Effector CD8-positive, alpha-beta T cell (primary cell): Measurements from ENCODE around the gene NAV2.
A peak's percentile ranks its signal among the peaks of the same experiment; 100 is the strongest.

Experiments used
- DNase-seq: peaks from one replicate; lab custom pipeline; 2025; lab: John Stamatoyannopoulos, UW
- total RNA-seq, 4 experiments: gene quantifications; one replicate each; lab custom pipeline; 2026; lab: John Stamatoyannopoulos, UW

NAV2 gene, protein sequence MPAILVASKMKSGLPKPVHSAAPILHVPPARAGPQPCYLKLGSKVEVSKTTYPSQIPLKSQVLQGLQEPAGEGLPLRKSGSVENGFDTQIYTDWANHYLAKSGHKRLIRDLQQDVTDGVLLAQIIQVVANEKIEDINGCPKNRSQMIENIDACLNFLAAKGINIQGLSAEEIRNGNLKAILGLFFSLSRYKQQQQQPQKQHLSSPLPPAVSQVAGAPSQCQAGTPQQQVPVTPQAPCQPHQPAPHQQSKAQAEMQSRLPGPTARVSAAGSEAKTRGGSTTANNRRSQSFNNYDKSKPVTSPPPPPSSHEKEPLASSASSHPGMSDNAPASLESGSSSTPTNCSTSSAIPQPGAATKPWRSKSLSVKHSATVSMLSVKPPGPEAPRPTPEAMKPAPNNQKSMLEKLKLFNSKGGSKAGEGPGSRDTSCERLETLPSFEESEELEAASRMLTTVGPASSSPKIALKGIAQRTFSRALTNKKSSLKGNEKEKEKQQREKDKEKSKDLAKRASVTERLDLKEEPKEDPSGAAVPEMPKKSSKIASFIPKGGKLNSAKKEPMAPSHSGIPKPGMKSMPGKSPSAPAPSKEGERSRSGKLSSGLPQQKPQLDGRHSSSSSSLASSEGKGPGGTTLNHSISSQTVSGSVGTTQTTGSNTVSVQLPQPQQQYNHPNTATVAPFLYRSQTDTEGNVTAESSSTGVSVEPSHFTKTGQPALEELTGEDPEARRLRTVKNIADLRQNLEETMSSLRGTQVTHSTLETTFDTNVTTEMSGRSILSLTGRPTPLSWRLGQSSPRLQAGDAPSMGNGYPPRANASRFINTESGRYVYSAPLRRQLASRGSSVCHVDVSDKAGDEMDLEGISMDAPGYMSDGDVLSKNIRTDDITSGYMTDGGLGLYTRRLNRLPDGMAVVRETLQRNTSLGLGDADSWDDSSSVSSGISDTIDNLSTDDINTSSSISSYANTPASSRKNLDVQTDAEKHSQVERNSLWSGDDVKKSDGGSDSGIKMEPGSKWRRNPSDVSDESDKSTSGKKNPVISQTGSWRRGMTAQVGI (N-terminal part only)
- 3.1 to 15.6 (median 9.7) reads per million in 4 experiments for total RNA-seq

DNA sequence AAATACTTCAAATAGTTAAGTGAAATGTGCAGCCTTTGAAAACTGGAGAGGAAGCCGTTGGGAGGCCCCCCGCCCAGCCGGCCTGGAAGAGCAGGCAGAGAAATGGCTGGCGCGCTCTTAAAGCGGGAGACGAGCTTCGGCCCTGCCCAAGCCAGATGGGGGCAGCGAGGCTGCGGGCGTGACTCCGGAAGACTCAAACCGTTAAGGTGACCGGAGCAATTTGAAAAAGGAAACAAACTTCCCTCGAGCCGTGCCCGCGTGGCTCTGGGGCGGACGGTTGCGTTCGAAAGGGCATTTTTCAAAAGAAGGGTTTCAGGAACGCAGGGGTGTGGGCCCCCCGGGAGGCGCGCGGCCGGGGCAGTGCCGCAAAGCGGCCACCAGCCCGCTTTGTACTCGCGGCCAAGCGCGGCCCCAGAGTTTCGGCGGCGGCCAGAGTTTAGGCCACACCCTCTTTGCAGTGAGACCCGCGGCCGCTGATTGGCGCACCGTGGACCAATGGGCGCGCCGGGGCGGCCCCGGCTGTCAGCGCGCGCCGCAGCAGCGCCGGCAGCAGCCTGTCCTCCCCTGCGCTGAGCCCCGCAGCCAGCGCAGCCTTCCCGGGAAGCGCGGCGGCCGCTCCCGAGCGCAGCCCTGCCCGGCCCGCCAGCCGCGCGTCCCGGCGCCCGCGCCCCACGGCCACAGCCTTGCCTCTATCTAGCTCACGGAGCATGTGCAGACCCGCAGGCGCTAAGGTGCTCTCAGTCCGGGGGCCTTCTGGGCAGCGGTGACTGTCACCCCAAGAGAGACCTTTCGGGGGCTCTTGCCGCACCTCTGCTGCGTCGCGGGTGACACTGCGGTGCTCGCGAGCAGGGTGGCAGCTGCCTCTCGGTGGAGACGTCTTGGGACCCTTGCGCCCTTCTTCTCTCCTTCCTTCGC lies at the start of gene NAV2:
Gene NAV2, plus strand, starts transcription at position 557 of the 915 bp plus-strand sequence. CDS start 859 bp downstream, outside the sequence.
- peak; percentile 60 for DNase-seq

DNA sequence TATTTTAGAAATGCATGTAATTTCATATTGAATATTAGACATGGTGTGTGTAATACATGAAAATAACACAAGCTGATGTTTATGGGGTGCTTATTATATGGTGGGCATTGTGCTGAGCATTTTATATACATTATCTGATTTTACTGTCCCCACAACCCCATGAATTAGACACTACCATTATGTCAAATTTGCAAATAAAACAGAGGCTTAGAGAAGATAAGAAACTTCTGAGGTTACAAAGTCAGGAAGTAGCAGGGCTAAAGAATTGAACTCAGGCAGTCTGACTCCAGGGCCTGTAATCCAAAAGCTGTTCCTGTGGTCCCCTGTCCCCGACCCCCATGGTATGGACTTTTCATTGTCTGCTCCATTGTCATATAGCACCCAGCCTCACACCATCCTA lies 49.4 kb upstream of the NAV2 start:
- no peak for DNase-seq

DNA sequence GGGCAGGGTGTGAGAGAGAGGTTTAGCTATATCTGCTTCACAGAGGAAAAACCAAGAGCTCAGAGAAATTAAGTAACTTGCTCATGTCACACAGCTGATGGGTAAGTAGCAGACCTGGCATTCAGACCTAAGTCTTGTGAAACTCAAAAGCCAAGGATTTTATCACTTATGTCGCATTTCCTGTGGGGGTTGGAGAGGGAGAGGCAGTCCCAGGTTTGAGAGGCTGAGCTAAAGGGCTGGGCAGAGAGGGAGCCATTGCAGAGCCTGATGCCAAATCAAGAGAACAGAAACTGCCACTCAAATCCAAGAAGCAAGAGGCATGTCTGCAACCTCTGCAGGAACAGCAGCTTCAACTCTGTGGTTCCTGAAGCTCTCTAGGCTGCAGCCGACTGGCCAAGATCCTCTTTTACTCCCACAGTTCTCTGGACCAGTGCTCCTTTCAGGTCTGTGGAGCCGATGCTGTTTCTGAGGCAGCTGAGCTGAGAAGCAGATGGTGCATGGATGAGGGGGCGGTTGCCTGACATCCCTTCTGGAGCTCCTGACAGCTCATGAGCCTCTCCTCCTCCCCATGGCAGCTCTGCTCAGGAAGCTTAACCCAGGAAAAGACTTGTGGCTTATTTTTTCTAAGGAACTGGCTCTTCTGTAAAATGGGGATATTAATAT lies 47.6 kb upstream of the NAV2 start:
- no peak for DNase-seq

DNA sequence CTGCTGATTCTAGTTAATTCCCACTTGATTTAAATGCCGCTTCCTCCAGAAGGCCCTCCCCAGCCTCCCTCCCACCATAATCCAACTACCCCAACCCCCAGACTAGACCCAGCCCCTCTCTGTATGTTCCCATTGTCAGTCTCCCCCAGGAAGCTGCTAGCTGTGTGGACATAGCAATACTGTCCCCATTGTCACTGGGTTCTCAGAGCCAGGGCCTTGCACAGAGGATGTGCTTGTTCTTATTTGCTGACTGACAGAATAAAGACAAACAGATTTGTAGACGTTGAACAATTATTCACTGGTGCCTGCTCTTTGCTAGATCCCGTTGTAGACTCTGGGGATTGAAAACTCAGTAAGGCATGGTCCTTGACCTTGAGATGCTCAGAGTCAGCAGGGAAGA lies 45.7 kb upstream of the NAV2 start:
- no peak for DNase-seq

DNA sequence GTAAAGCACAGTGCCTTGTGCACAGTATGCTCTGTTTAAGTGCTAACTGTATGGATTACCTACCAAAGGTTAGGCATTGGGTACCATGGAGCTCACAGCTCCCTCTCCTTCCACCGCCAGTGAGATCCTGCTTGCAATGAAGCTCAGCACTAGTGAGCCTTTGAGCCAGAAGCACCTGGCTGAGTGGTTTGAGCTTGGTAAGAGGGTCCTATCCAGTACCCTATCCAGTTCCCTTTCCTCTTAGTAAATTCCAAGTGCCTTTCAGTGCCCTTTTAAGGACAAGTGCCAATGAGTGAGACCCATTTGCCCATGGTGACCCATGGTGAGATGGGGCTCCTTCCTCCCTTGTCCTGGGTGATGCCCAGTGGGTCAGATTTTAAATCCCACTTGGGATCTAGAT lies 43.1 kb upstream of the NAV2 start:
- no peak for DNase-seq

DNA sequence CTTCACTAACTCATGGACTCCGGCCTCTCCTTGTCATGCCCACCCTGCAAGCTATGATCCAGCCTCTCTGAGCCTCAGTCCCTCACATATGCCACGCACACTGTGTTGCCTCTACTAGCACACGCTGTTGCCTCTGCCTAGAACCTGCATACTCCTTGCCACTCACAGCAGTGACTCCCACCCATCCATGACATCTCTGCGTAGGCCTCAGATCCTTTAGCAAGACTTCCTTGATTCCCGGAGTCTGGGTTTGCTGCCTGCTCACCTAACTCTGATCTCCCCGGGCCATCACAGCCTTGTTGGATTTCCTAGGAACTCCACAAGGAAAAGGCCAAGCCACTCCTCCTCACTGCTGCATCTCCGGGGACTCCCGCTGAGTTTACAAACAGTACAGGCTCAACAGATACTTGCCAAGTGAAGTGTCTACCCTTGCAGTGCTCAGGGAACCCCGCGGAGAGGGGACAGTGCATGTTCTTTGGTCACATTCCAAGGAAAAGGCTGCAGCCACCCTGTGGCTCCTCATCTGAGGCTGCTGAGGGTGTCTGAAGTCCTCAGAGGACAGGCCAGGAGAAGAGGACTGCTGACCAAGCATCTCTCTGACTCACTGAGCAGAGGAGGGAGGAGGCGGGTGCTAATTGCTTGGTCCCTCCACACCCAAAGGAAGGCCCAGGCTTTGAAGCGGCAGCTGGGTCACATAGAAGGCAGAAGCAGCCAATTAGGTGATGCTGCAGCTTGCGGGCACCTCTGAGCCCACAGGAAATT lies 42.4 kb upstream of the NAV2 start:
- no peak for DNase-seq

DNA sequence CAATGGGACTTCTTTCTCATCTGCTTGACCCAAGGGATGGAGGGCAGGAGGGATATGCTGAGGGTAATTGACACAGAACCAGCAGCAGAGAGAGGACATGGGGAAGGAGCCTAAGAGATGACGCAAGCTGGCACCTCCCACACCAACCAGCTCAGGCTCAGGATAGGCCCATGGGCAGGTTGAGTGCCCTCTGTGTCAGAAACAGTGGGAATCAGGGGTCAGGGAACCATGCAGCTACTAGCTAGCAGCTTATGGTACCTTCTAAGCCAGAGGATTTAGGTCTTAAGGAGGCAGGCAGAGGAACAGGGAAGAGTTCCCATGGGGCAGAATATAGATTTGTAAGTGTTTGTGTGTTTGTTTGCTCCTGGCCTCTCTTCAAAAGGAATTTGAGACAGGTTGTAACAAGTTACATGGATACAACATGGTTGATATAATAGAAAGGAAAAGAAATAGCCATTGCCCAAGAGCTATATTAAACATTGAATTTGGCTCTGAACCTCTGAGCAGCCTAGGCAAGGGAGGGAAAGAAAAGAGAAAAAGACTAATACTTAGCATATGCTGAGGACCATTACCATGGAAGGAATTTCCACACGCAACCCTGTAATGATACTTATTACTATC lies 39.9 kb upstream of the NAV2 start:
- no peak for DNase-seq

DNA sequence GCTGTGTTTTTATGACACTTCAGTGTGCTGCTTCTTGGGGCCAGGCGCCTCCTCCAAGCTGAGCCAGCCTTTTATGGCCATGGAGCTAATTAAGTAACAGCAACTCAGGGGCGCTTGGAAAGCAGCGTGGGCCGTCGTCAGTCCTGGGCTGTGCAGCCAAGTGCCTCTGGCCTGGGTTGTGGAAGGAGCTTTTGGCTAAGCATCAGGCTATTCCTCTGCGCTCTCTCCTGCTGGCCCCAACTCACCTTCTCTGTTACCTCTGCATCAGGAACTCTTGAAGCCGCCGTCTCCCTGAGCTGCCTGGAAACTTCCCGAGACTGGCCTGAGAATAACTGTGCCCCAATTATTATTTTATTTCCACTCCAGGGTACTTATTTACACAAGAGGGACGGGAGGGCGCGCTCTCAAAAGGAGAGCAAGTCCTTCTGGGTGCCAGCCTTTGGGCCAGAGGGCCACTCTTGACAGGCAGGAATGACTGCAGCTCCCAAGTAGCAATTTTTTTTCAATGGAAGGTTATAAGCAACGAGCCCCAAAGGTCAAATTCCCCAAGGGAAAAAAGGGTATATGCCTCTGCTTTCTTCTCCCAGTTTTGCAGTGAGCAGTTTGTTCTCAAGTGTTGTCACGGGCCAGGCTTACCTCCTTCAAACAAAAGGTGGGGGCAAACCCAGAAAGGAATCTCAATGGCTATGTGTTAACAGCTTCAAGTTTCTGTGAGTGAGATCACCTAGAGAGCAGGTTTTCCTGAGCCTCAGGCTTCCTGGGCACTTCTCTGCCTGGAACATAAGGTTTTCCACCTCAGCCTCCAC lies 38.5 kb upstream of the NAV2 start:
- DNase-seq: no peak

DNA sequence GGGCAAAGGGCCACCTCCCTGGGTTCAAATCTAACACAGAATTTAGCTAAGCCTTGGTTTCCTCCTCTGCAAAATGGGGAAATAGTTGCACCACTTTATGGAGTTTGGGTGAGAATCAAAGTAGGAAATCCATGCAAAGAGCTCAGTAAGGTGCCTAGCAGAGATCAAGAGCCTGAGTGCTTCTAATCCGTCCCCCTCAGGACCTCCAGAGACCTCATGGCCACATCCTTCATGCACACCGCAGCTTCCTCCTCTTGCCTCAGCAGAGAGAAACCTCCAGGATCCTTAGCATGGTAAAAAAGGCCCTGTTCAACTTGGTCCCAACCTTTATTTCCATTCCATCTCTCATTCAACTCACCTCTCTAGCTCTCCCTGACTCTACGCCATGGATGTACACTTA lies 37.8 kb upstream of the NAV2 start:
- no peak for DNase-seq

DNA sequence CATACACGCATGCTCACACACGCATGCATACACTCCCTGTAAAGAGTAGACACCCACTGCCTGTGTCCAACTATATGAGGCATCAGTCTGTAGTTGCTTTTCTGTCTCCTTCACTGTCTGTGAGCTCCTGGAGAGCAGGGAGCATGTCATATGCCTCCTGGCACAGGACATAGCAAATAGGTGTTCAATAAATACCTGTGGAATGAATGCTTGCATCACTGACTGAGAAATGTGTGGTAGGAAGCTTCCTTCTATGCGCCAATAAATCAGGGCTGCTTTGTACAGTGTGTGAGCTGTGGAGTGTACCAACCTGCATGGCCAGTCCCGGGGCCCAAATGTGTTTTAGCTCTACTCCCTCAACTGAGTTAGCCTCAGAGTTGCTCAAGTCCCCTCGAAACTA lies 37.2 kb upstream of the NAV2 start:
- no peak for DNase-seq

DNA sequence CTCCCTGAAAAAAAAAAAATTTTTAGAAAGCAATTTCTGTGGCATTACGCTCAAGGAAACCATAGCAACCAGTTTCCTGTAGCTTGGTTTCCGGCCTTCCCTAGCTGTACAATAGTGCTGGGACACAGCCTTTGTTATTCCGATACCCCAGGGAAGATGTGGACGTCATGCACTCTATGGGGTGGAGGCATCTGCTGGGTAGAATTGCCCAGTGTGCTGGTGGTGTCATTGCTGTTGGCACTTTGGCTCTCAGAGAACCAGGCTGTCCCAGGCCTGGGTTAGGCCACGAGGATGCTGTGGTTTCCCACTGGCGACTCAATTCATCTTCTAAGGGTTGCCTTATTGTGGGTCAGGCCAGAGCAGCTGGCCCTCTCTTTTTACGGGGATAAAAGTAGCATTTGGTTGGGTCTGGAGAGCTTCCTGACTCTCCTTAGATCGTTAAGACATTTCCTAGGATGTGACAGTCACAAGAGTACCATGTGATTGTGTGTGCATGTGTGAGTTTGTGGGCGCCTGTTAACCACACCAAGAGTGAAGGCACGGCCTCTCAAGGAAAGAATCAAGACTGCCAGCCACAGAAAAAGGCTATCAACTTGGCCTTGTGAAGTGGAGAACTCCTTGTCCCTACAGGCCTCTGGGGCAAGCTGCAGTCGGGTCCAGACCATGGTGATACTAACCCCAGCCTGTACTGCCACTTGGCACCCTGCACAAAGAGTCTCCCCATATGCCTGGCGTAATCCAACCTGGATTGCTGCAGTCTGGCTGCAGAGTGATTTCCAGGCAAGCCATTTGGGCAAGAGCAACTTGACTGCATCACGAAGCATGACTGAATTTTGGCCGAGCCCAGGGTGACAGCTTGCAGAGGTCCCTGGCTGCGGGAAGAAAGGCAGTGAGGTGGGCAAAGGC lies 35.9 kb upstream of the NAV2 start:
- DNase-seq: no peak

DNA sequence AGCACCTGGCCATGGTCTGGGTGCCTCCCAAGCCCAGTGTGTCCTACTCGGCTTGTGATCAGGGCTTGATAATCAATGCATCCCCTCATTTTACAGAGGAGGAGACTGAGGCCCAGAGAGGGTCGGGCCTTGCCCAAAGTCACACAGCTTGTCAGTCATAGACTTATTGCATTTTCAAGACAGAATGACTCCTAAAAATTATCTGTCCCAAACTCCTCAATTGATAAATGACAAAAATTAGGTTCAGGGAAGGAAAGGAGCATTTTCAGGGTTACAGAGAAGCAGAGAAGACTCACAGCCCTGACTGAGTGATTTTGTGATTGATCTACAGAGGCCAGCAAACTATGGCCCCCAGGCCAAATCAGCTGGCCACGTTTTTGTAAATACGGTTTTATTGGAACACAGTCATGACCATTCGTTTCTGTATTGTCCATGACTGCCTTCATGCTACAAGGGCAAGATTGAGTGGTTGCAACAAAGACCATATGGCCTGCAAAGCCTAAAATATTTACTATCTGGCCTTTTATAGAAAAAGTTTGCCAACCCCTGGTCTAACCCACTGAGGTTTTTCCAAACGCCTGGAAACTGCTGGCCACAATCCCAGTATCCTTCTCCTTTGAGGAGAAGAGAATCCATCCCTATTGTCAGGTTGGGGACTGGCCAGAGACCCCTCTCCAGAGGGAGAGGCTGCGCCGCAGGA lies 35.1 kb upstream of the NAV2 start:
- no peak for DNase-seq

DNA sequence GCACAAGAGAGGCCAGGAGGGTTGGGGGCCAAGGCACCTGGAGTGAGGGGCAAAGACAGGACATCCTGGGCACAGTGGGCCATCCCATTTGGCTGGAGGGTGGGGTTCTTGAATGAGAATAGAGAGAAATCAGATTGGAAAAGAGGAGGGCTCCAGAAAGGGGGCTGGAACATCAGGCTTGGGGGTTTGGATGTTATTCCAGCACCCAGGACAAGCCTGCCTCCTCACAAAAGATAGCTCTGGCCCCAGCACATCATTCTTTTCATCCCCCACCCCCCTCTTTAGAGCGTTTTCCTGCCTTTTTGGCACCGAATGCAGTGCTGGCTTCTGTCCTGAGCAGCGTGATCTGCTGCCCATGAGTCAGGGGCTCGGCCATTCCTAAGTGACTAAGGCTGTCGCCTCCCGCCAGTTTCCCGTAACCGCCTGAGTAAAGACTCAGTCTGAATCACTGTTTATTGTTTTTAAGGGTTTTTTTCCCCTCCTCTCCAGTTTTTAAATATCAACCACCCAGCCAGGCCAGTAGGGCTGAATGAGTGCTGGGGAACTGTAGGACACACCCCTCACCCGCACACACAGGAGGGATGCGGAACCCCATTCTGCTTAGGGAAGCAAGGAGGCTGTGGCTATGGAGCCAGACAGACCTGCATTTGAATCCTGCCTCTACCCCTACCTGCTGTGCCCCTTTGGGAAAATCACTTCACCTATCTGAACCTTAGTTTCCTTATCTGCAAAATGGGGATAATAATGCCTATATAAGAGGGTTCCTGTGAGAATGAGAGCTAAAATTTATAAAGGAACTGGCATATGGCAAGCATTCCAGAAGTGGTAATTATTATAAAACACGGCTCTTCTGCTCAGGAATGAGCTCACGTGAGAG lies 32.4 kb upstream of the NAV2 start:
- DNase-seq: no peak

DNA sequence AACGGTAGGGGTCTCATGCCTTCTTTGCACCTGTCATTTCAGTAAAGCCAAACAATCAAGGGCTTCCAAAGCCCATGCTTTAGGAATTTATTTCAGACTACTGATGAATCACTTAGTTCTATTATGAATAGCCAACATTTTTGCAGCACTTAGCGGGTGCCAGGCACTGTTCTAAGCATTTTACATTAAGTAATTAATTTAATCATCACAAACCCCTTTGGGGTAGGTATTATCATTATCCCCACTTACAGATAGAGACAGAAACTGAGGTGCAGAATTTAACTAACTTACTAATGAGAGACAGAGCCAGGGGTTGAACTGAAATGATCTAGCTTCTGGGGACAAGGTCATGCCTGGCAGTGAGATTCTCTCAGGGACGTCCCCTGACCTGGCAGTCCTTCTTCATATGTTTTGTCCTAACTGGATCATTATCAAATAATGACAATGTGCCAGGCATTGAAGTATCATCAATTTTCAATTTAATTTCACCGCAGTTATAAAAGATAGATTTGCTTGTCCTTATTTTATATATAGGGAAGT lies 31.7 kb upstream of the NAV2 start:
- DNase-seq: no peak

DNA sequence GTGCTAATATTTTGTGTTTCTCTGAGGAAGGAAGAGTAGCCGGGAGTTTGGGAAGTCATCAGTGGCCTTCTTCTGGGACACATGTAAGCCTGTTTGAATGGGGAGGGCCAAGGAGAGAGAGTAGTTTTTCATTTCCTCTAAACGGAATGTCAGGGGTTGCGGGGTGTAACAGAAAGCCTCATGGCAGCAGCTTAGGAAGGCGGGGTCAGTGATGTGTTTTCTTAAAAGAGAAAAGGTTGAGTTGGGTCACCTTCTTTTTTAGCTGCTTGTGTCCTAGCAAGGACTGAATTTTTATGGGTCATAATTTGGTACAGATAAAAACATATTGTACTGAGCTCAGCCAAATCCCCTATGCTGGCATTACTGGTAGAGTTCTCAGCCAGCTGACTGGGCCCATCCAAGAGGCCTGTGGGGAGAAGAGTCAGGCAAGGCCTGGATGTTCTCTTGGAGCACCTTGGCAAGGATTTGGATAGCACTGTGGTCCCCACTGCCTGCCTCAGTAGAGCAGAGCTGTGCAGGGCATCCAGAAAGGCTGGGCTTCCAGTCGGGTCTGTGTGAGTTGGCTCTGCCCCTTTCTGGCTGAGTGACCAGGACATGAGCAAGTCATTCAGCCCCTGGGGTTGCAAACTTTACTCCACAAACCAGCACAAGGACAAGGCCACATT lies 29.4 kb upstream of the NAV2 start:
- no peak for DNase-seq
